ENCODE results near the gene VPS26B. TPM values are rescaled to one million over a fixed set of nuclear protein-coding genes. Genes with fewer than 3 reads are reported as not detected.

The VPS26B gene
- total RNA-seq, 1 experiment from 2014 or later = 33.1 TPM

DNA sequence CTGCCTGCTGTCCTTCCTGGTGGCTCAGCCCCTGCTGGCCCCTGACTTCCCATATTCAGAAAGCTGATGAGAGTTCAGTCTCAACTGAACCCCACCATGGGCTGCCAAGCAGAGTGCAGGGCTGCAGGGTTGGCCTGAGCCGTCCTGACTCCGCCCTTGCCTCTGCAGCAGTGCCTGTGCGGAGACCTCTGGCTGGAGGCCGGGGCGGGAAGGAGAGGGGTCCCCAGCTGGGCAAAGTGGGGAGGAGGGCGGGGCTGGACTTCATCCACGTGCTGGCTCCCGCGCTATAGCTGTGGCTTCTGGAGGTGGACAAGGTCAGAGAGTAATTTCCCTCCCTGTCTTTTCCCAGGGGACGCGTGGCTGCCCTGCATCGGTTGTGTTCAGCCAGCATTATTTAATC is 65.3 kb downstream of the VPS26B start:
- no peak for DNase-seq
- Mint-ChIP-seq H3K36me3 (ENCODE audit: insufficient read depth, unreplicated experiment) (no peaks in the 10 kb centered on the region), H3K27ac (ENCODE audit: unreplicated experiment) (no peak overlapping the region), H3K4me3 (ENCODE audit: low read depth, unreplicated experiment) (no peak overlapping the region), H3K4me1 (ENCODE audit: low read depth, unreplicated experiment) (no peaks in the 10 kb centered on the region), H3K9me3 (ENCODE audit: low read depth, unreplicated experiment) (peaks cover 11% of the 10 kb centered on the region), H3K27me3 (ENCODE audit: unreplicated experiment) (peaks cover 24% of the 10 kb centered on the region)
- TF ChIP-seq, protein P1, sequence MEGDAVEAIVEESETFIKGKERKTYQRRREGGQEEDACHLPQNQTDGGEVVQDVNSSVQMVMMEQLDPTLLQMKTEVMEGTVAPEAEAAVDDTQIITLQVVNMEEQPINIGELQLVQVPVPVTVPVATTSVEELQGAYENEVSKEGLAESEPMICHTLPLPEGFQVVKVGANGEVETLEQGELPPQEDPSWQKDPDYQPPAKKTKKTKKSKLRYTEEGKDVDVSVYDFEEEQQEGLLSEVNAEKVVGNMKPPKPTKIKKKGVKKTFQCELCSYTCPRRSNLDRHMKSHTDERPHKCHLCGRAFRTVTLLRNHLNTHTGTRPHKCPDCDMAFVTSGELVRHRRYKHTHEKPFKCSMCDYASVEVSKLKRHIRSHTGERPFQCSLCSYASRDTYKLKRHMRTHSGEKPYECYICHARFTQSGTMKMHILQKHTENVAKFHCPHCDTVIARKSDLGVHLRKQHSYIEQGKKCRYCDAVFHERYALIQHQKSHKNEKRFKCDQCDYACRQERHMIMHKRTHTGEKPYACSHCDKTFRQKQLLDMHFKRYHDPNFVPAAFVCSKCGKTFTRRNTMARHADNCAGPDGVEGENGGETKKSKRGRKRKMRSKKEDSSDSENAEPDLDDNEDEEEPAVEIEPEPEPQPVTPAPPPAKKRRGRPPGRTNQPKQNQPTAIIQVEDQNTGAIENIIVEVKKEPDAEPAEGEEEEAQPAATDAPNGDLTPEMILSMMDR (IDR thresholded peaks at IDR 0.05; ENCODE audit: unreplicated experiment) = no peak
- CTCF ChIA-PET = no interaction called here
- intact Hi-C loops (cut with micrococcal nuclease; ENCODE audit: unreplicated experiment) = no loop called here
- no TSS peak for BruUV-seq (replicated peaks)

DNA sequence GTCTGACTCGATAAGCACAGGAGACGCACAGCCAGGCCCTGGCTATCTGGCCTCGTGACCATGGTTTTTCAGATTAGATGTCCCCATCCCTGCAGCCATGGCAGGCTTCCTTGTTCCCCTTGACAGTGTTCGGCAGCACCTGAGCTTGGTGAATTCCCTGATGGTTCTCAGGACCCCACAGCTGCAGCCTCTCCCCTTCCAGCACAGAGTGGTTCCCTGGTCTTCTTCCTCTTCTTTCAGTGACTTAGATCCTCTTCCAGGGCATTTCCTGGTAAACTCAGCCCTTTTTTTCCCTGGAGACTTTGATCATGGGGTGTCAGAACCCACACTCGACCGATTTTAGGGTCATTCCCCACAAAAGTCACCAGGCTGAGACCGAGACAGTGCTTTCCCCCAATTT is 66.2 kb downstream of the VPS26B start:
- H3K27ac Mint-ChIP-seq (ENCODE audit: unreplicated experiment) = no peak overlapping the region
- TF ChIP-seq, protein P1 (IDR thresholded peaks at IDR 0.05; ENCODE audit: unreplicated experiment) = no peak
- peaks cover 28% of the 10 kb centered on the region for H3K27me3 Mint-ChIP-seq (ENCODE audit: unreplicated experiment)
- intact Hi-C loops (cut with micrococcal nuclease; ENCODE audit: unreplicated experiment) = no loop called here
- no peaks in the 10 kb centered on the region for H3K4me1 Mint-ChIP-seq (ENCODE audit: low read depth, unreplicated experiment)
- CTCF ChIA-PET = interaction anchor here (0.8 kb wide), 1 partner anchor 11 kb away, joined by 3 read pairs; no protein-coding TSS in a partner anchor
- no peak for DNase-seq
- H3K9me3 Mint-ChIP-seq (ENCODE audit: low read depth, unreplicated experiment) = peaks cover 11% of the 10 kb centered on the region
- no peaks in the 10 kb centered on the region for H3K36me3 Mint-ChIP-seq (ENCODE audit: insufficient read depth, unreplicated experiment)
- no peak overlapping the region for H3K4me3 Mint-ChIP-seq (ENCODE audit: low read depth, unreplicated experiment)
- BruUV-seq (replicated peaks) = no TSS peak

DNA sequence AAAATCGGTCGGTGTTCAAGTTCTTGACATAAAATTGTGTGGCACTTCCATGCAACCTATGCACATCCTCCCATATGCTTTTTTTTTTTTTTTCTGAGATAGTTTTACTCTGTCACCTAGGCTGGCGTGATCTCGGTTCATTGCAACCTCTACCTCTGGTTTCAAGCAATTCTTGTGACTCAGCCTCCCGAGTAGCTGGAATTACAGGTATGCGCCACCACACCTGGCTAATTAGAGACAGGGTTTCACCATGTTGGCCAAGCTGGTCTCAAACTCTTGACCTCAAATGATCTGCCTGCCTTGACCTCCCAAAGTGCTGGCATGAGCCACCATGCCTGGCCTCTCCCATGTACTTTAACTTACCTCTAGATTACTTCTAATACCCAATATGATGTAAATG is 66.7 kb downstream of the VPS26B start:
- peaks cover 11% of the 10 kb centered on the region for H3K9me3 Mint-ChIP-seq (ENCODE audit: low read depth, unreplicated experiment)
- peaks cover 28% of the 10 kb centered on the region for H3K27me3 Mint-ChIP-seq (ENCODE audit: unreplicated experiment)
- no peak overlapping the region for H3K27ac Mint-ChIP-seq (ENCODE audit: unreplicated experiment)
- no peaks in the 10 kb centered on the region for H3K4me1 Mint-ChIP-seq (ENCODE audit: low read depth, unreplicated experiment)
- no TSS peak for BruUV-seq (replicated peaks)
- H3K4me3 Mint-ChIP-seq (ENCODE audit: low read depth, unreplicated experiment) = no peak overlapping the region
- H3K36me3 Mint-ChIP-seq (ENCODE audit: insufficient read depth, unreplicated experiment) = no peaks in the 10 kb centered on the region
- intact Hi-C loops (cut with micrococcal nuclease; ENCODE audit: unreplicated experiment) = no loop called here
- CTCF ChIA-PET = interaction anchor here (0.8 kb wide), 1 partner anchor 12 kb away, joined by 3 read pairs; no protein-coding TSS in a partner anchor
- TF ChIP-seq, protein P1 (IDR thresholded peaks at IDR 0.05; ENCODE audit: unreplicated experiment) = no peak
- DNase-seq = no peak

DNA sequence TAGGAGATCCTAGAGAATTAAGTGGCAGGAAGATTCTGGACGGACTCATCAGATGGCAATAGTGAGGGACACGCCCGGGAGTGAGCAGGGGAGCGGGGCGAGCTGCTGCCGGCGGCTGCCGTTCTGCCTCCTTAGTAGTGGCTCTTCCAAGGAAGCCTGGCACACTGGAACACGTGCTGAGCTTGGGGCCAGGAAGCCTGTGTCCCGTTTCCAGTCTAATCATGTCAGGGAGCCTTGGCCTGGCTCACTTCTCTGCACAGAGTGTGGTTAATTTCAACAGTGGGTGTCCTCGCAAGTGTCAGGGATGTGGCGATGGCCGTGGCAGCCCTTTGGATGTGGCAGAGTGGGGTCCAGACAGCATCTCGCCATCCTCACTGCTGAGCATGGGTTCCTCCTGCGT is 68.2 kb downstream of the VPS26B start:
- CTCF ChIA-PET = no interaction called here
- Mint-ChIP-seq H3K4me3 (ENCODE audit: low read depth, unreplicated experiment) (no peak overlapping the region), H3K4me1 (ENCODE audit: low read depth, unreplicated experiment) (no peaks in the 10 kb centered on the region), H3K9me3 (ENCODE audit: low read depth, unreplicated experiment) (peaks cover 11% of the 10 kb centered on the region), H3K27ac (ENCODE audit: unreplicated experiment) (no peak overlapping the region), H3K27me3 (ENCODE audit: unreplicated experiment) (peaks cover 28% of the 10 kb centered on the region), H3K36me3 (ENCODE audit: insufficient read depth, unreplicated experiment) (no peaks in the 10 kb centered on the region)
- TF ChIP-seq, protein P1 (IDR thresholded peaks at IDR 0.05; ENCODE audit: unreplicated experiment) = no peak
- intact Hi-C loops (cut with micrococcal nuclease; ENCODE audit: unreplicated experiment) = no loop called here
- no peak for DNase-seq
- no TSS peak for BruUV-seq (replicated peaks)

All from Calu3 (cell line).